ENCODE data around the gene ZC3H10. TPM values are rescaled to one million over a fixed set of nuclear protein-coding genes. Genes with fewer than 3 reads are reported as not detected.

ZC3H10 gene
- total RNA-seq, 4 donors from 2014 or later, result 3.1 to 9.1 (median 3.7) TPM

GRCh38 chr12:56157201-56158028 lies 39.3 kb downstream of the ZC3H10 start:
- peak; percentile 44 to 68 for DNase-seq
- ATAC-seq, result peak; percentile 31 to 41
- Histone ChIP-seq H3K36me3 (peaks cover 0 to 31% of the 10 kb centered on the region in 2 donors), H3K27ac (peak overlapping the region; percentile 87 to 97 (median 96)), H3K9me3 (no peaks in the 10 kb centered on the region), H3K4me1 (peaks cover 42 to 58% of the 10 kb centered on the region in 2 donors), H3K4me3 (peak overlapping the region; percentile 68 to 93 (median 80)), H3K27me3 (no peaks in the 10 kb centered on the region)
- TF ChIP-seq CTCF (IDR thresholded peaks at IDR 0.05 in 4 of 5, conservative IDR thresholded peaks at IDR 0.05 in 1 of 5) (peak; percentile 65 to 74 (median 67)), POLR2A (IDR thresholded peaks at IDR 0.05) (no peak)
- in situ Hi-C loops (cut with MboI; ENCODE audit: low sequenced_read_pairs in 4 of 4), result no loop called here
- intact Hi-C loops (cut with DNase I; ENCODE audit: low total_unique reads), result loop anchor here (1.0 to 2.0 kb wide), 5 partner anchors 31 to 479 kb away; partner anchors contain the start of genes SMARCC2 and ZC3H10

GRCh38 chr12:56158029-56158925 lies 40.2 kb downstream of the ZC3H10 start, which contains the start of gene MYL6:
MYL6 (plus strand) TSS chr12:56158359; CDS start chr12:56158402, 43 bp downstream.
- H3K4me3 ChIP-seq, result peak within 1 kb of the TSS; percentile 68 to 93 (median 80)
- no peaks in the 10 kb centered on the region for H3K9me3 ChIP-seq
- H3K36me3 ChIP-seq, result peaks cover 0 to 40% of the 10 kb centered on the region in 2 donors
- no peaks in the 10 kb centered on the region for H3K27me3 ChIP-seq
- peaks cover 35 to 51% of the 10 kb centered on the region in 2 donors for H3K4me1 ChIP-seq
- TF ChIP-seq POLR2A (IDR thresholded peaks at IDR 0.05), result peak; percentile 97 to 98
- peak in 1 of 5 experiments; percentile 7 for TF ChIP-seq CTCF (IDR thresholded peaks at IDR 0.05 in 4 of 5, conservative IDR thresholded peaks at IDR 0.05 in 1 of 5)
- DNase-seq (peak; percentile 97 to 98), ATAC-seq (peak; percentile 90 to 94)
- in situ Hi-C loops (cut with MboI; ENCODE audit: low sequenced_read_pairs in 4 of 4) (no loop called here), intact Hi-C loops (cut with DNase I; ENCODE audit: low total_unique reads) (loop anchor here (1.0 to 2.0 kb wide), 5 partner anchors 31 to 478 kb away; partner anchors contain the start of genes SMARCC2 and ZC3H10)
- peak within 1 kb of the TSS; percentile 87 to 97 (median 96) for H3K27ac ChIP-seq

GRCh38 chr12:56158926-56159461 lies 40.9 kb downstream of the ZC3H10 start:
- Histone ChIP-seq H3K4me1 (peaks cover 28 to 44% of the 10 kb centered on the region in 2 donors), H3K27me3 (no peaks in the 10 kb centered on the region), H3K36me3 (peaks cover 0 to 47% of the 10 kb centered on the region in 2 donors), H3K27ac (peak overlapping the region; percentile 87 to 97 (median 96)), H3K4me3 (peak overlapping the region; percentile 68 to 93 (median 80)), H3K9me3 (no peaks in the 10 kb centered on the region)
- in situ Hi-C loops (cut with MboI; ENCODE audit: low sequenced_read_pairs in 4 of 4), result no loop called here
- DNase-seq (peak; percentile 78 to 95), ATAC-seq (peak; percentile 51 to 75)
- TF ChIP-seq CTCF (IDR thresholded peaks at IDR 0.05 in 4 of 5, conservative IDR thresholded peaks at IDR 0.05 in 1 of 5), result no peak
- peak; percentile 40 to 53 for TF ChIP-seq POLR2A (IDR thresholded peaks at IDR 0.05)
- intact Hi-C loops (cut with DNase I; ENCODE audit: low total_unique reads), result loop anchor here (1.0 to 2.0 kb wide), 5 partner anchors 30 to 477 kb away; partner anchors contain the start of genes SMARCC2 and ZC3H10
